ENCODE measurements around the gene MYOCOS.
A peak's percentile ranks its signal among the peaks of the same experiment; 100 is the strongest.
"Not testable (repeated sequence)": the region's sequence is repeated elsewhere in the genome, so short reads cannot be mapped to it uniquely, and the experiment has no call there.

Gene MYOCOS, protein sequence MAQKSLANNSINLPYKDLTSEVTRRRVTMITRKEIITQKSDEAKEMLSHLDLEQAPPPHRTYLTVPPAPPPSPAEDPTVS

DNA sequence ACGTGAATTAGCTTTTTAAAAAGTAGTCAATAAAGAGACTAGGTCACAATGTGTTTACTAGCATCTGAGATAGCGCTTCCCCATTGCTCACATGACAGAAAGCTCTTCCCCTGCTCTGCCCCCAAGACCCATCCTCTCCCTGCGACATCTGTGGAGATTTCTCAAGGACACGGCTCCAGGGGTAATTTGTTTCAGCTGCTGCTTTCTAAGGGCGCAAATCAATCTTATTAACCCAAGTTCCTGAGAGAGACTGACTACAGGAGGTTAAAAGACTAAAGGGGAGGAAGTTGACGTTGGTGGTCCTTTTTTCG lies at the start of gene MYOCOS:
MYOCOS (plus strand) TSS at position 92 of the 311 bp plus-strand sequence. CDS start 1,641 bp downstream, outside the sequence.
- no peak for DNase-seq (ENCODE audit: low spot score)

DNA sequence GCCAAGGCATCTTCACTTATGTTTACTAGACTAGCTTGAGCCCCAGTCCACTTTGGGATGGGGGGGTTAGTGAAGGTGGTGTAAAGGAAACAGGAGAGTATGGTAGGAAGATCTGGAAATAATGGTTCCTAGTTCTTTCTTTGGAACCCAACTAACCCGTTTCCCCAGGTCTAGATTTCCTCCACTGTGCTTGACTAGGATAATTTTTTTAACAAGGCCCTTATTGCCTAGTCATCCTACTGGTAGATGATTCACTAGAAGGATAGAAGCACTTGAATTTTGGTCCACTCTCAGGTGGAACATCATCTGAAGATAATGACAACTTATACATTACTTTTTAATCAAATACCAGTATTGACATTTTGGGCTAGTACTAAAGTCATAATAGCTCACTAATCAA lies 45.9 kb upstream of the MYOCOS start:
- no peak for DNase-seq (ENCODE audit: low spot score)

DNA sequence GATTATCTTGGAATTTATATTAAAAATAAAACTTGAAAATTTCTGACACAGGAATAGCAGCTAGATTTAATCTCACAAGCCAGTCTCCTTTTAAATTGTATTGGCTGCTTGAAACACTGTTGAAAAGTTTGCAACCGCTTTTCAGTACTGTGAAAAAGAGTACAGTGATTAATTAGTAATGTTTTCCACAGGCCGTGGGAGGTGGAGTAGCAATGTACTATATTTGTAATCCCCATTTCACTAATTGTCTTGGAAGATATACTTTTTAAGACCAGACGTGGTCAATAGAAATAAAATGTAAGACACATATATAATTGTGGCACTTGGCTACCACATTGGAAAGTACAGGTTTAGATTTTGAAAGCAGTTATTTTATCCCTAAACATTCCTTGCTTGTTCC lies 40.8 kb upstream of the MYOCOS start:
- DNase-seq (ENCODE audit: low spot score): no peak

DNA sequence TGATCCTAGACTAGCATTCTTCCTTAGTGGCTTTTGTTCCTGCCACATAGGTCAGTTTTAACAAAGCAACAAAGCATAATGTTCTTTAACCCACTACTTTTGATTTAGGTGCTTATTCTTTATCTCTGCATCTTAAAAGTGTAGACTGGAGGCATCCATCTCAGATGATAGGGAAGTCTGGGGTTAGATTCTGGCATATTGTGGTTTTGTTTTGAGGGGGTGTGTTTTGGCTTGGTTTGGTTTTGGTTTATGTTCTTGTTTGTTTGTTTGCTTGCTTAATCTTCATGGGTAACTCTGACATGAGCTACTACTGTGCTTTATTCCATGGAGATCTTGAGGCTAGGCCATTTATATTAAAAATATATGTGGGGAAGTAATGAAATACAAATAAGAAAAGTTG lies 40.3 kb upstream of the MYOCOS start:
- no peak for DNase-seq (ENCODE audit: low spot score)

DNA sequence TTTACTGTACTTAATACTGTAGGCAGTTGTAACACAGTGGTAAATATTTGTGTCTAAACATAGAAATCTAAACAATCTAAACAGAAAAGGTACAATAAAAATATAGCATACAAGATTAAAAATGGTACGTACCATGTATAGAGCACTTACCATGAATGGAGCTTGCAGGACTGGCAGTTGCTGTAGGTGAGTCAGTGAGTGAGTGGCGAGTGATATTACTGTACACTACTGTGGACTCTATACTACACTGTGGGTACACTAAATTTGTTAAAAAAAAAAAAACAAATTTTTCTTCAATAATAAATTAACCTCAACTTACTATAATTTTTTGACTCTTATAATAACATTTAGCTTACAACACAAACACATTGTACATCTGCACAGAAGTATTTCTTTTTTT lies 39.5 kb upstream of the MYOCOS start:
- no peak for DNase-seq (ENCODE audit: low spot score)

DNA sequence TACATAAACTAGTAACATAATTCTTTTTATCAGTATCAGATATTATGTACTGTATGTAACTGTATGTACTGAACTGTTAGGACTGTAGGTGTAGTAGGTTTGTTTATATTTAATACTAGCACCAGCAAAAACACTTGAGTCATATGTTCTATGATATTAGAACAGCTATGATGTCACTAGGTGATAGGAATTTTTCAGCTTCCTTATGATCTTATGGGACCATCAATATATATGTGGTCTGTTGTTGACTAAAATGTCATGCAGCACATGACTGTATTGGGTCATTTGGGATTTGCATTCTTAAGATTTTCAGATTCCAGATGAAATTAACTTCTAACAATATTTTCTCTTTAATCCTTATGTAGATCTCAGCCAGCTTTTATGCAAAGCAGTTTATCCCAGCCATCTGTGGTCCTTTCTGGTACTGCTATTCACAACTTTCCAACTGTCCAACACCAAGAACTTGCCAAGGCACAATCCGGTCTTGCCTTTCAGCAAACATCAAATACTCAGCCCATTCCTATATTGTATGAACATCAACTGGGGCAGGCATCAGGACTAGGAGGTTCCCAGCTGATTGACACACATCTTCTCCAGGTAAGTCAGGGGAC lies 38.3 kb upstream of the MYOCOS start:
- DNase-seq (ENCODE audit: low spot score): peak; percentile 13

DNA sequence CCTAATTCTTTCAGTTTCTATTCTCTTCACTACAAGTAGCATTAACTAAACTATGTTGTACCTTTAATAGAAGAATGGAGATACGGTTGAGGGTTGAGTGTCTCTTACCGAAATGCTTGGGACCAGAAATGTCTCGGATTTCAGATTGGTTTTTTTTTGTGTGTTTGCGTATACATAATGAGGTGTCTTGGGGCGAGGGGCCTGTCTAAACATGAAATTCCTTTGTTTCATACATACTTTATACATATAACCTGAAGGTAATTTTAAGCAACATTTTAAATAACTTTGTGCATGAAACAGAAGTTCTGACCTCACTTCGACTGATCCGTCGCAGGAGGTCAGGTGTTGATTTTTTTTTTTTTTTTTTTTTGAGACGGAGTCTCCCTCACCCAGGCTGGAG lies 36.3 kb upstream of the MYOCOS start:
- DNase-seq (ENCODE audit: low spot score): no peak

DNA sequence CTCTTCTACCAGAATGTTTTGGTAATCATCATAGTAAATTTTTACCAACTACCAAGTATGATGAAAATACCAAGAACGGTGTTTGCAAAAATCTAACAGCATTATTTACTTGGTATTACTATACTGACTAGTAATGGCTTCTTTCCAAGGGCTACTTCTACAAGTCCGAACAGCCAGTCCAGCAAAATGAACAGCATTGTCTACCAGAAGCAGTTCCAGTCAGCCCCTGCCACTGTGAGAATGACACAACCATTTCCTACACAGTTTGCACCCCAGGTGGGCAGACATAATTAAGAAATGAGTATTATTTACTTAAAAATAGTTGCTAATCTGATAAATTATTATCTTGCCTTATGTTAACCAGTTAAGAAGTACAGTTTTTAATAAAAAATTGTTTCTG lies 33.8 kb upstream of the MYOCOS start:
- DNase-seq (ENCODE audit: low spot score): peak; percentile 31

DNA sequence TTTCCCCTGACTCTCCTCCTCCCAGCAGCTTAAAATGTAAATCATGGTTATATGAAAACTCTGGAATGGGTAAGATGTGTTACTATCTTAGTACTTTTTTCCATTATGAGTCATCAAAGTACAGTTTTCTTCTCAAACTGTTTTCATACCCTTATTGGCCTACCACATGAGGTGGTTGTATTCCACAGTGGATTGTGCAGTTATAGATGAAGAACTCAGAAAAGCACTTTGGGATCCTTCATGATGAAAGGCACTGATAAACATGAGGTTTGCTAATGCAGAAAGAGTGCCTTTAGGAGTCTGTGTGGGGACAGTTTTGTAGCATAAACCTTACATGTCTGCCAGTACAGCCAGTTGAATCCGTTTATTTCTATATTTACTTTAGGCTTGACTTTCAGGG lies 32.0 kb upstream of the MYOCOS start:
- no peak for DNase-seq (ENCODE audit: low spot score)

DNA sequence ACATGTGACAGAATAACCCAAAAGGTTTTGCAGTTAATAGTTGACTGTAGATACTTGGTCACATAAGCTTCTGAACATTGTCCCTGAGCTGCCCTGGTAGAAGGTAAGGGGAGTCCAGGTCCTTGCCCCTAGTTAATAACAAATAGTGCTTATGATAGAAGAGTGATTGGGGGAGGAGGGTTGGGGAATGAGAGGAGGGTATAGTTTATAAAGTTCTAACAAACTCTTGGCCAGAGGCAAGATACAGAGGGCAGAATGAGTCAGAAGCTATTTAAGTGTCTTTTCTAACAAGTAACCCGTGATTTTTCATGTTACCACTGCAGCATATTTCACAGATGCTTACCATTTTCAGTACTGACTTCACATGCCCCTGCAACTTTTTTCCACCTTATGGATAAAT lies 26.7 kb upstream of the MYOCOS start:
- DNase-seq (ENCODE audit: low spot score): no peak

DNA sequence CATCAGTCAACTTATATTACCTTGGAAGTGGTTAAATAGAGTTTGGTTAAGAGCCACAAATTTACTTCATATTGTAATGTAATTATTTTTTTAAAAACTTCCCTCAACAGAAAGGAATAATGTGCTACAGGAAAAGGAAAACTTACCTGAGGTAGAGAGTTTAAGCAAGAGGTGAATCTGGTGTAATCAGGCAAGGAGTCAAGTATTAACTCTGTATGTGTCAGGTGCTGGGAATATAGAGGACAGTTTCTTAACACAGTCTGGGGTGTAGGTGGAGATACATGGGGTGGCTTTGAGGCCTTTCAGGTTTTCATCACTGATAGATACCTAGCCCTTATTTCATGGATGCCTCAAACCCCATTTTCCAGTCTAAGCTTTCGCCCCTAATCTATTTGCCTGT lies 25.9 kb upstream of the MYOCOS start:
- DNase-seq (ENCODE audit: low spot score): no peak

DNA sequence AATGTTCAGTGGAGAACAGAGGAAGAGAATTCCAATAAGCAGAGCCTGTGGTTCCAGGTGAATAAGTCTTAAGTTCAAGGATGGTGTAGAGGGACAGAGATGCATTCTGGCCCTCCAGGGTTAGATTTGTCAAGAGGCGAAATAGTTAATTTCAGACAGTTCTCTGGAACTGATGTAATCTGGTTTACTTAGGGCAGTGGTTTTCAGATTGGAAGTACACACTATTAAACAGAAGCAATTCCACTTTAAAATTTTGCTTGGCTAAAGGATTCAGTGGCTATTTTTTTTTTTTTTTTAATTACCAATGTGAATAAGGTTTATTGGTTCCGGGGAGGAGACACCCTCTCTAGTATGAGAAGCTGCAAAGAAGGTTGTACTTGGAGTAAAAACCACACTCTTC lies 25.3 kb upstream of the MYOCOS start:
- no peak for DNase-seq (ENCODE audit: low spot score)

DNA sequence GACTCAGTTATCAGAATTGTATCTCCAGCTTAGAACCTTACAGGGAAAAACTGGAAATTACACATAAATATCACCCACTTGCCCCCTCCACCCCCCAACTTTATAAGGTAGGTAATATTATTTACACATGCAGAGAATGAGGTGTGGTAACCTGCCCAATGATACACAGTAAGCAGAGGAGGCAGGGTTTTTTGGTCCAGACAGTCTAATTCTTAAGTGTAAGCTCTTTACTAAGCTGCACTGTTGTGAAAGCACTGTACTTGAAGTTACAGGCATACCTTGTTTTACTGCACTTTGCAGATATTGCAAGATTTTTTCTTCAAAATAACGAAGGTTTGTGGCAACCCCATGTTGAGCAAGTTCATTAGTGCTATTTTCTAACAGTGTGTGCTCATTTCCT lies 24.8 kb upstream of the MYOCOS start:
- DNase-seq (ENCODE audit: low spot score): no peak

DNA sequence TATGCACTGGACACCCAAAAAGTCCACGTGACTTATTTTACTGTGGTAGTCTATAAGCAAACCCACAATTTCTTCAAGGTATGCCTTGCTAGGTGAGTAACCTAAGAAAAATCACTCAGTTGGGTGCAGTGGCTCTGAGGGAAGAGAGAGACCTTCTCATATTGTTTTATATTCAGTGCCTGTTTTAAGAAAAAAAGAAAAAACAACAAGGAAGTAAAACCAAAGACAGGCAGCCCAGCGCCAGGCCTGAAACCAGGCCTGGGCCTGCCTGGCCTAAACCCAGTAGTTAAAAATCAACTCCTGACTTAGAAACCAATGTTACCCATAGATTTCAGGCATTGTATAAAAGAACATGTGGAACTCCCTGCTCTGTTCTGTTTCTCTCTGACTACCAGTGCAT lies 21.7 kb upstream of the MYOCOS start:
- not testable (repeated sequence) for DNase-seq (ENCODE audit: low spot score)

DNA sequence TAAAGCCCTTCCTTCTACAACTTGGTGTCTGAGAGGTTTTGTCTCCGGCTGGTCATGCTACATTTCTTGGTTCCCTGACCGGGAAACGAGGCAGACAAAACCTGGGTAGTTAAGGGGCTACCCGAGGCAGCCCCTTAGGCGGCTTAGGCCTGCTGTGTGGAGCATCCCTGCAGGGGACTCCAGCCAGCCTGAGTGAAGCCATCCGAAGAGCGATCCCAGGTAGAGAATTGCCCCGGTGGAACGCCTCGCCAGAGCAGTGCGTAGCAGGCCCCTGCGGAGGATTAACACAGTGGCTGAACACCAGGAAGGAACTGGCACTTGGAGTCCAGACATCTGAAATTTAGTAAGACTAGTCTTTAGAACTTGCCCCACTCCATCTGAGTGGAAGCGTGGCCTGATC lies 21.2 kb upstream of the MYOCOS start:
- no peak for DNase-seq (ENCODE audit: low spot score)

DNA sequence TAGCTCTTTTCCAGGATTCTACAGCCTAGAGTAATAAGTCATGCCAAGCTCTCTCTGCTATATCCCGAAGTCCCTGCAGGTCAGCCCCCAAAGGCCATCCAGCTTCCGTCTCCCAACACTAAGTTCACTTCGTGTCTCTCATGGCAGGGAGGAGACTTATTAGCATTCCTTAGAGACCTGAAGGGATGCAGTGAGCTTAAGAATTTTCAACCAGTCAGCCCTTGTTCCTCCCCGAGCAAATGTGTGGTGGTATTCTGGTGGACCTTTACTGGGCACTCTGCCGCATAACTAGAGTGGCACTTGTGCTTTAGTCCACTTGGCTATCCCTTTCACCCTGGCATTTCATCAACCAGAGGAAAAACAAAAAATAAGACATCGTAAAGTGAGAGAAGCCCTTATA lies 19.0 kb upstream of the MYOCOS start:
- DNase-seq (ENCODE audit: low spot score): not testable (repeated sequence)

DNA sequence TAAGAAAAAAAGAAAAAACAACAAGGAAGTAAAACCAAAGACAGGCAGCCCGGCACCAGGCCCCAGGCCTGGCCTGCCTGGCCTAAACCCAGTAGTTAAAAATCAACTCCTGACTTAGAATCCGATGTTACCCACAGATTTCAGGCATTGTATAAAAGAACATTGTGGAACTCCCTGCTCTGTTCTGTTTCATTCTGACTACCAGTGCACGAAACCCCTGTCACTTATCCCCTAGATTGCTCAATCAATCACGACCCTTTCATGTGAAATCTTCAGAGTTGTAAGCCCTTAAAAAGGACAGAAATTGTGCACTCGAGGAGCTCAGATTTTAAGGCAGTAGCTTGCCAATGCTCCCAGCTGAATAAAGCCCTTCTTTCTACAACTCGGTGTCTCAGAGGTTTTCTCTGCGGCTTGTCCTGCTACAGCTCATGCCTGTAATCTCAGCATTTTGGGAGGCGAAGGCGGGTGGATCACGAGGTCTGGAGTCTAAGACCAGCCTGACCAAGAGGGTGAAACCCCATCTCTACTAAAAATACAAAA lies 15.6 kb upstream of the MYOCOS start:
- peak; percentile 54 for DNase-seq (ENCODE audit: low spot score)

DNA sequence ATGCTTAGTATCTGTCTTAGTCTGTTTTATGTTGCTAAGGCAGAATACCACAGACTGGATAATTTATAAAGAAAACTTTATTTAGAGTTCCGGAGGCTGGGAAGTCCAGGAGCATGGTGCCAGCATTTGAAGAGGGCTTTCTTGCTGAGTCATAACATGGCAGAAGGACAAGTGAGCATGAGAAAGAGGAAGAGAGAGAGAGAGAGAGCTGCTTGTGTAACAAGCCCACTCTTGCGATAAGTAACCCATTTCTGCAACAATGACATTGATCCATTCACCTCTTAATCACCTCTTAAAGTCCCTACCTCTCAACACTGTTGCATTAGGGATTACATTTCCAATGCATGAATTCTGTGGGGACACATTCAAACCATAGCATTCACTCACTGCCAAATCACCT lies 11.7 kb upstream of the MYOCOS start:
- DNase-seq (ENCODE audit: low spot score): no peak

DNA sequence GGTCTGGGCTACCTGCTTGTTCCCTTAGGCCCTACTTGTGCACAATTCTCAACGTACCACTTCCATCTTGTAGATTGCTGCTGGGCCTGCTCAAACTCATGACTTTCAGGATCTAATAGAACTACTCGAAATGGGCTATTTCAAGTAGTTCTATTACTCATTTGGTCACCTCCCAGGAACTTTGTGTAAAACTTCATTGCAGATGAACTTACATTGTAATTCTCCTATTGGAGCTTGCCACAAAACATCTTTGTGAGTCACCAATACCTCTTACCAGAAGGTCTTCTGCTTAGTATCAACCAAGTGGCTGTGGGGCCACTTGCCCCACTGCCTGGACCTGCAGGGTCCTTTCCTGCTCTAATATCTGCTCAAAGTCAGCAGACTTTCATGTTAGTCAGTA lies 10.7 kb upstream of the MYOCOS start:
- DNase-seq (ENCODE audit: low spot score): no peak

DNA sequence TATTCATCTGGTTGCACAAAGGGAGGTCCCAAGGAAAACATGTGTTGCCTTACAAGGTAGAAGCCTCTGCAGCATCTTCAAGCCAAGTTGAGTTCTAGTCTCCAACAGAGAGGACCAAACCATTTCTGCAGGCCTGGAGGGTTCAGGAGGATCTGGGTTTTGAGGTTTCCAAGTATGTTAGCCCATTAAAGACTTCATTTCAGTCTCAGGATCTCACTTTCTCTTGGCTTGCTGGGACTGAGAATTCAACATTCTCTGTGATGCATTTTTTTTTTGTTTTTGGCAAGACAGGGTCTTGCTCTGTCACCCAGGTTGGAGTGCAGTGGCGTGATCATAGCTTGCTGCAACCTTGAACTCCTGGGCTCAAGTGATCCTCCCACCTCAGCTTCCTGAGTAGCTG lies 8.8 kb upstream of the MYOCOS start:
- DNase-seq (ENCODE audit: low spot score): no peak

DNA sequence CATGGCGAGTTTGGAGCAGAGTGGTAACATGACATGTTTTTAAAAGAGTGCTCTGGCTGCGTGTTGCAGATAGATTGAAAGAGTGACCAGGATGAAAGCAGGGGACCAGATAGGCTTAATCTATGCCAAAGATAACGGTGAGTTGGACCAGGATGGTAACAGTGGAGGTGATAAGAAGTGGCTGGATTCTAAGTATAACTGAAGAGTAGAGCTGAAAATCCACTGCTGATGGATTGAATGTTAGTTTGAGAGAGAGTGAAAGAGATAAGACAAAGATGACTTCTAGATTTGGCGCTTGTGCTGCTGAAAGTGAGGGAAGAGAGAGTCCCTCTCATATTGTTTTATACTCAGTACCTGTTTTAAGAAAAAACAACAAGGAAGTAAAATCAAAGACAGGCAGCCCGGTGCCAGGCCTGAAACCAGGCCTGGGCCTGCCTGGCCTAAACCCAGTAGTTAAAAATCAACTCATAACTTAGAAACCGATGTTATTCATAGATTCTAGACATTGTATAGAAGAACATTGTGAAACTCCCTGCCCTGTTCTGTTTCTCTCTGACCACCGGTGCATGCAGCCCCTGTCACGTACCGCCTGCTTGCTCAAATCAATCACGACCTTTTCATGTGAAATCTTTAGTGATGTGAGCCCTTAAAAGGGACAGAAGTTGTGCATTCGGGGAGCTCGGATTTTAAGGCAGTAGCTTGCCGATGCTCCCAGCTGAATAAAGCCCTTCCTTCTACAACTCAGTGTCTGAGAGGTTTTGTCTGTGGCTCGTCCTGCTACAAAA lies 6.7 kb upstream of the MYOCOS start:
- DNase-seq (ENCODE audit: low spot score): not testable (repeated sequence)

DNA sequence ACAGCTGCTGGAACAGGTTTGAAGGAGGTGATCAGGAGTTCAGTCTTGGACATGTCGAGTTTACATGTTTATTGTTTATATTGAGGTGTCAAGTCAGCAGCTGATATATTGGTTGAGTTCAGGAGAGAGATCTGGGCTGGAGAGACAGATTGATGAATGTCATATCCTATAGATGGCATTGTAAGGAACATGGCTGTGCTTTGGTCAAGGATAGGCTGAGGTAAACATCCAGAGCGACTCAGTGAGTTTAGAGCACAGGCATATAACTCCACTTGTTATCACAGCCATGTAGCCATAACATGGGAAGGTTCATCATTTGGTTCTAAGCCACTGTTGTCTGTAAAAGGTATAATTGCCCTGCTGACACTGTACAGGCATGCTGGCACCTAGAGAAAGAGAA lies 5.5 kb upstream of the MYOCOS start:
- no peak for DNase-seq (ENCODE audit: low spot score)

DNA sequence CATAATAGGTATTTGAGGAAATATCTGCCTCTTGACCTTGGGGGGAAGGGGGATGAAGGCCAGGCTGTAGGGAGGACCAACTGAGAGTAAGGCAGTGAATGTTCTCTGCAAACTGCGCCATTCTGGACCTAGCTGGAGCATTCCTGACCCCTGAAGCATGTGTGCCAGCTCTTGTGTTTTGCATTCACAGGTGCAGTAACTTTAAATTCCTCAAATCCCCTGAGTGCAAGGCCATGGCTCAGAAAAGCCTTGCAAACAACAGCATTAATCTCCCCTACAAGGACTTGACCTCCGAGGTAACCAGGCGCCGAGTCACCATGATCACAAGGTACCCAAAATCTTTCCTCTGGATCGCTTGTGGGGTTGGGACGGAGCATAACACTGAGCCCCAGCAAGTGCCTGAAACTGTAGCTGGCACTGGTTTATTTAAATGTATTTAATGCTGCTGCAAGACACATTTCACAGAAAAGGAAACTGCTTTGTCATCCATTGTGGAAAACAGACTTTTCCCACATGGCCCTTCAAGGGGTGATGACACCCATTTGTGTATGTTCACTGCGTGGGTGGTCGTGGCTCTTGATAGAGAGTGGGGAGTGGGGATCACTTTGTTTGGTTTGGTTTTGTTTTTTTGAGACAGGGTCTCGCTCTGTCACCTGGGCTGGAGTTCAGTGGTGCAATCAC lies 1.7 kb downstream of the MYOCOS start:
- no peak for DNase-seq (ENCODE audit: low spot score)

Measured in Ammon's horn (tissue), 1 donor.